ENCODE measurements around the gene YES1.
"Not testable (repeated sequence)": the region's sequence is repeated elsewhere in the genome, so short reads cannot be mapped to it uniquely, and the experiment has no call there.

YES1 gene

GRCh38 chr18:683531-683930 is 128.5 kb downstream of the YES1 start:
- DNase-seq (ENCODE audit: low read depth in 3 of 3): no peak

DNA sequence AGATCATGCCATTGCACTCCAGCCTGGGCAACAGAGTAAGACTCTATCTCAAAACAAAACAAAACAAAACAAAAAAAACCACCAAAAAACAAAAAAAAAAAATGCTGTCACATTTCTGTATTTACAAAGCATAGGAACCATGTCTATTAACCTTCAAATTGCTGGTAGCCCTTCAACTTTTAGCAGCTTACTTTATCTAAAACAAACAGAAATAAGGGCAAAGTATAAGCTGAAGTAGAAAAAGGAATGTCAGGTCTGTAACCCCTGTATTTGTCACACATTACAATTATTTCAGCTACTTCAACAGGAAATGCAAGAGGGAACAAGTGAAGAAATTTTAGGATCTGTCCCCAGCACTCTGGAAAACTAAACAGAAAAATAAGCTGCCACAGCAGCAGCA is 129.2 kb downstream of the YES1 start:
- no peak for DNase-seq (ENCODE audit: low read depth in 3 of 3)

- DNase-seq (ENCODE audit: low read depth in 3 of 3): not testable (repeated sequence)
These were observed 129.6 kb downstream of the YES1 start for GRCh38 chr18:682416-682815.

- DNase-seq (ENCODE audit: low read depth in 3 of 3): peak in 1 of 3 experiments; percentile 9
These were observed 130.1 kb downstream of the YES1 start for GRCh38 chr18:681985-682384.

DNA sequence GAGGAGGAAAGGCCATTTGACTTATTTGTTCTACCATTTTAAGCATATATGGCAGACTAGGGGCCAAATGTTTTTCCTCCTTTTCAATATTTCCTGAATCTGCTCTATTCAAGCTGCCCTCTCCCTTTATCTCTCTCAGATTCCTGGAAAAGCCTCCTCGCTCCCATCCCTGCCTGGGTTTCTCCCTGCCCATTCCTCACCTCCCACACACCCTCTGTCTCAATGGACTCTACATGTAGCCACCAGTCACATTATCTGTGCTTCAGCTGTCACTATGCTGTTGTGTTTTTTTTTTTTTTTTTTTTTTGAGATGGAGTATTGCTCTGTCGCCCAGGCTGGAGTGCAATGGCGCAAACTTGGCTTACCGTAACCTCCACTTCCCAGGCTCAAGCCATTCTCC is 131.7 kb downstream of the YES1 start:
- no peak for DNase-seq (ENCODE audit: low read depth in 3 of 3)

DNA sequence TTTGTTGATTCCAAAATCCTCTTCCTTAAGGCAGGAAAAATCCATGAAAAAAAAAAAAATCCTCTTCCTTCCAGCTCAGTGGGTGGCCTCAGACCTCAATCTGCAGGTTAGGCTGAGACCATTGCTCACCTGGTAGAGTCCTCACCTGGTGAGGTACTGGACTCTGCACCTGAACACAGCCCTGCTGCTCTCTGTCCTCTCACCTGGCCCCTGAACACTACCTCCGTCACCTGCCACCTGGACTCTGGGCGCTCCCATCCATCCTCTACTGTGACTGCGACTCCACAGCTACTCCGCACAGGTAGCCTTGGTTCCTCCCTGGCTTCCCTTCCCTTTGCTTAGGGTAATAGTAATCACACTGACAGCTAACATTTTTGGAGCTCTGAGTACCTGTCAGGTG is 132.5 kb downstream of the YES1 start:
- DNase-seq (ENCODE audit: low read depth in 3 of 3): no peak

DNA sequence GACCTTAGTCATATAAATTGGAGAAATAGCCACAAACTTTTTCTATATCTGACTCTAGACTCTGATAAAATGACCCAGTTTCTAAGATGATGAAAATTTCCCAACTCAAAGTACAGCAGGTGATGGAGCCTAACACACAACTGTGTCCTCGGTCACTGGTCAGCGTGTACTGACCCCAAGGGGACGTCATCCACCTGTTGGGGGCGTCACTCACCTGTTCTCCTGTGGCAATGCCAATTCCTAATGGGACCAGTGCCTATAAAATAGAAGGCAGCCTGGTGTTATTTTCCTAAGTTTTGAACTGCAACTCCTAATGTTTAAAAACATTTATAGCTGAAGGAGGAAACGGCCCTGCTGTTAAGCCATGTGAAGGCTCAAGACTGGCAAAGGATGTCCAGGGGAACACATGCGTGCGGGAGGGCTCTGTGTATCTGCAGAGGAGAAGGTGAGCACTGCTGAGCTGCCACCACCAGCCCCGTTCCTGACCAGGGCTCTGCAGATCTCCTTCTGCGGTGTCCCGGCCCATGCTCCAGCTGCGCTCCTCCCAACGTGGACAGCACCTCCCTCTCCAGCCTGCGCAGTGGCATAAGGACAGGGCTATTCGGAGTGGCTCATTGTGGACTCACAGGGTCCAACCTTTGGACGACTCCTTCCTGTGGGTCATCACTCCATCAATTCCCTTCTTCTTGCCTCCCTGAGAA is 133.4 kb downstream of the YES1 start:
- DNase-seq (ENCODE audit: low read depth in 3 of 3): no peak

DNA sequence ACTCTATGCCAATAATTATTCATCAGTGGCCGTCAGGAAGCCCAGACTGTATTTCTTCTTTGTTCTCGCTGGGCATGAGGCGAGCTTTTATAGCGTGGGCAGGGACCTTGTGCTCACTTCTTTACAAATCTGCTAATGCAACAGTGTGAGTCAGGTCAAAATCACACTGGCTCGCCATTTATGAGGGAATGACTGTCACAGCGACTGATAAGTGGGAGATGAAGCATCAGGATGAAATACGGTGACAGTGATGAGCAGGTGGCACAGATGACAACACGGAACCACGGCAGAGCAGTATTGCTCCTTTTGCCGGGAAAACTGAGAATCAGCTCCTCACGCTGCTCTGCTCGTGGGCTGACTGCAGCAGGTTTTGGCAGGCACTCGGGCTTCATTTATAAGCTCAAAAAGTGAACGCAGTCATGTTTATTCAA is 134.1 kb downstream of the YES1 start:
- DNase-seq (ENCODE audit: low read depth in 3 of 3): no peak

- DNase-seq (ENCODE audit: low read depth in 3 of 3): no peak
These were observed 134.9 kb downstream of the YES1 start for GRCh38 chr18:677145-677544.

GRCh38 chr18:676736-677135 is 135.3 kb downstream of the YES1 start:
- DNase-seq (ENCODE audit: low read depth in 3 of 3): no peak

DNA sequence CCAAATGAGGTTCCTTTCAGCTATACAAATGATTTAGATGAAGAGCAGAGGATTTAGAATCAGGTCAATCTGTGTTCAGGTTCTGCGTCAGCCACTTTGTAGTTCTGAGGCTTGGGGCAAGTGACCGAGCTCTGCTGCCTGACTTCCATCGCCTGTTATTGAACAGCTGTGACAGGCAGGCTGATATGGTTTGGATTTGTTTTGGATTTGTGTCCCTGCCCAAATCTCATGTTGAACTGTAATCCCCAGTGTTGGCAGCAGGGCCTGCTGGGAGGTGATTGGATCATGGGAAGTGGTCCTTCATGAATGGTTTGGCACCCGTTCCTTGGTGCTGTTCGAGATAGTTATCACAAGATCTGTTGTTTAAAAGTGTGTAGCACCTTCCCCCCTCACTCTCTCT is 136.0 kb downstream of the YES1 start:
- DNase-seq (ENCODE audit: low read depth in 3 of 3): no peak

DNA sequence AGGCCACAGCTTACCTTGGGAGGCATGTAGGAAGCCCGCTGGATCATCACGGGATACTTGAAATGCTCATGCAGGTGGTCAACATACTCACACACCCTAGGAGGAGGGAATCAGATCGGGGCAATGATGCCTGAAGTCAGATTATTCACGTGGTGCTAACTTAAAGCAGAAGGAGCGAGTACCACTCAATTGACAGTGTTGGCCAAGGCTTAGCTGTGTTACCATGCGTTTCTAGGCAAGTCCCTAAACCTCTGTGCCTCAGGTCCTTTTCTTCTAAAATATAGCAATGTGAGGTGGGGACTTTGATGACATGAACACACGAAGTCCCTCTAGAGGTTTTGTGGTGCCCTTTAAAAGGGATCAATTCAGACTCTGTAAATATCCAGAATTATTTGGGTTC is 136.7 kb downstream of the YES1 start:
- no peak for DNase-seq (ENCODE audit: low read depth in 3 of 3)

- no peak for DNase-seq (ENCODE audit: low read depth in 3 of 3)
These were observed 138.3 kb downstream of the YES1 start for GRCh38 chr18:673769-674168.

DNA sequence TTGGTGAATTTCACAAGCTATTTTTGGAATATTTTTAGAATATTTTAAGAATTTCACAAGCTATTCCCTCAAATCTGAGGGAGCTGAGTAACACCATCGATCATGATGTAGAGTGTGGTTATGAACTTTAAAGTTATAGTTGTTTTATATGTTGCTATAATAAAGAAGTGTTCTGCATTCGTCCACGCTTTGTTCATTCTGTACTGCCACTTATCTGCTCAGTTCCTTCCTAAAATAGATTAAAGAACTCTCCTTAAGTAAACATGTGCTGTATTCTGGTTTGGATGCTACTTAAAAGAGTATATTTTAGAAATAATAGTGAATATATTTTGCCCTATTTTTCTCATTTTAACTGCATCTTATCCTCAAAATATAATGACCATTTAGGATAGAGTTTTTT is 138.7 kb downstream of the YES1 start:
- DNase-seq (ENCODE audit: low read depth in 3 of 3): no peak

Measured in stimulated activated CD4-positive, alpha-beta T cell treated with anti-CD3 and anti-CD28 coated beads, TNF-alpha, amount 100 ng/mL, for 4 hours (primary cell).